H1 (cell line): ENCODE results near the gene KLHL21. TPM values are rescaled to one million over a fixed set of nuclear protein-coding genes. Genes with fewer than 3 reads are reported as not detected.

Experiments
- CTCF ChIA-PET: fragments of 300-600 bp; sonication (Branson Sonifier 250); formaldehyde crosslinking; loops from one replicate; lab custom pipeline; 2021; ENCODE audit not compliant: partially characterized antibody; lab: Charles Lee
- POLR2A ChIA-PET: fragments of 300-600 bp; sonication (Branson Sonifier 250); formaldehyde crosslinking; loops from one replicate; lab custom pipeline; 2021; ENCODE audit warnings: inconsistent platforms; ENCODE audit not compliant: partially characterized antibody; lab: Charles Lee
- DNase-seq, 2 experiments: peaks; one replicate each; pipeline versions ENCODE4 v3.0.0 to v3.0.0-alpha.2; 2010 to 2022; ENCODE audit warnings: low spot score in 2 of 2, low read depth in 1 of 2, mixed read lengths in 1 of 2
- FAIRE-seq: peaks from 2 replicates; lab custom pipeline; 2011; peaks lifted over from hg19 to GRCh38; lab: Jason Lieb, UNC
- H2AFZ ChIP-seq: 2 replicates; pipeline ENCODE4 v1.8.1; 2012; ENCODE audit warnings: low read length, inconsistent platforms
- H2AK5ac ChIP-seq: 2 replicates; pipeline ENCODE4 v1.6.1; 2013; ENCODE audit warnings: low read depth, low read length
- H2BK120ac ChIP-seq: replicated peaks from 2 replicates; pipeline ENCODE3; 2013; ENCODE audit warnings: low read depth, low read length, inconsistent platforms
- H2BK12ac ChIP-seq: 2 replicates; pipeline ENCODE4 v1.6.1; 2013; ENCODE audit warnings: low read depth, low read length
- H2BK15ac ChIP-seq: 2 replicates; pipeline ENCODE4 v1.6.1; 2013; ENCODE audit warnings: low read length
- H2BK20ac ChIP-seq: 2 replicates; pipeline ENCODE4 v1.6.1; 2013; ENCODE audit warnings: low read length
- H2BK5ac ChIP-seq: 2 replicates; pipeline ENCODE4 v1.6.1; 2013; ENCODE audit warnings: low read depth, low read length
- H3K14ac ChIP-seq: 2 replicates; pipeline ENCODE4 v1.6.1; 2013; ENCODE audit warnings: inconsistent platforms; ENCODE audit not compliant: insufficient read length
- H3K18ac ChIP-seq: 2 replicates; pipeline ENCODE4 v1.6.1; 2013; ENCODE audit warnings: low read length; ENCODE audit errors: extremely low read depth
- H3K23ac ChIP-seq: 2 replicates; pipeline ENCODE4 v1.6.1; 2013; ENCODE audit warnings: inconsistent platforms; ENCODE audit not compliant: insufficient read length
- H3K23me2 ChIP-seq: 2 replicates; pipeline ENCODE4 v1.6.1; 2013; ENCODE audit warnings: low read depth, low read length
- H3K27ac ChIP-seq: 2 replicates; pipeline ENCODE4 v1.6.1; 2011; ENCODE audit warnings: low read depth, low read length, inconsistent platforms
- H3K27me3 ChIP-seq, 4 experiments: replicated peaks in 1 of 4; 1 replicate in 1 of 4; 2 replicates in 3 of 4; pipeline versions ENCODE4 v1.6.1 to v1.8.1; 2011 to 2013; ENCODE audit warnings: low read length in 3 of 4, mild to moderate bottlenecking in 3 of 4, inconsistent platforms in 2 of 4, mixed read lengths in 2 of 4, moderate library complexity in 1 of 4; ENCODE audit not compliant: control insufficient read depth in 3 of 4, insufficient read depth in 3 of 4; ENCODE audit errors: extremely low read depth in 1 of 4
- H3K36me3 ChIP-seq, 4 experiments: 2 replicates each; pipeline versions ENCODE4 v1.6.1 to v1.8.1; 2011 to 2013; ENCODE audit warnings: mild to moderate bottlenecking in 4 of 4, low read length in 3 of 4, moderate library complexity in 2 of 4, control low read depth in 1 of 4, inconsistent platforms in 1 of 4; ENCODE audit not compliant: insufficient read depth in 4 of 4, control insufficient read depth in 2 of 4
- H3K4ac ChIP-seq: replicated peaks from 2 replicates; pipeline ENCODE3; 2013; ENCODE audit warnings: low read length, low read depth, mixed read lengths, inconsistent platforms; ENCODE audit not compliant: insufficient read length
- H3K4me1 ChIP-seq, 4 experiments: replicated peaks in 1 of 4; 1 replicate in 1 of 4; 2 replicates in 3 of 4; pipeline versions ENCODE4 v1.6.1 to v1.8.1; 2011 to 2013; ENCODE audit warnings: low read length in 3 of 4, inconsistent platforms in 2 of 4, mixed read lengths in 1 of 4; ENCODE audit not compliant: insufficient read depth in 4 of 4, control insufficient read depth in 3 of 4
- H3K4me2 ChIP-seq, 2 experiments: 2 replicates each; pipeline versions ENCODE4 v1.6.1 to v1.8.1; 2011 to 2013; ENCODE audit warnings: low read depth in 2 of 2, low read length in 2 of 2, control low read depth in 1 of 2, inconsistent platforms in 1 of 2, mild to moderate bottlenecking in 1 of 2; ENCODE audit not compliant: insufficient read depth in 1 of 2
- H3K4me3 ChIP-seq, 4 experiments: fragments of 200-600, 300-600 bp in 1 of 4; sonication (generic), shearing (Covaris generic), sonication (Bioruptor Twin) in 1 of 4; 2 replicates each; pipeline versions ENCODE4 v1.5.1 to v1.8.1; 2011 to 2016; ENCODE audit warnings: low read length in 4 of 4, low read depth in 3 of 4, control low read depth in 2 of 4, inconsistent platforms in 2 of 4, mild to moderate bottlenecking in 2 of 4, mixed read lengths in 1 of 4, moderate library complexity in 1 of 4; ENCODE audit not compliant: insufficient read depth in 2 of 4; ENCODE audit errors: extremely low read depth in 1 of 4
- H3K56ac ChIP-seq: replicated peaks from 2 replicates; pipeline ENCODE3; 2013; ENCODE audit warnings: low read depth, mild to moderate bottlenecking, mixed read lengths, low read length, inconsistent platforms; ENCODE audit not compliant: insufficient read length
- H3K79me1 ChIP-seq: 2 replicates; pipeline ENCODE4 v1.6.1; 2013; ENCODE audit warnings: low read depth, low read length, control low read depth
- H3K79me2 ChIP-seq, 2 experiments: 2 replicates each; pipeline versions ENCODE4 v1.6.1 to v1.8.1; 2012 to 2013; ENCODE audit warnings: low read length in 2 of 2, mild to moderate bottlenecking in 2 of 2, inconsistent platforms in 1 of 2; ENCODE audit not compliant: insufficient read depth in 2 of 2, control insufficient read depth in 1 of 2
- H3K9ac ChIP-seq, 4 experiments: replicated peaks in 1 of 4; 1 replicate in 1 of 4; 2 replicates in 3 of 4; pipeline versions ENCODE4 v1.6.1 to v1.8.1; 2011 to 2013; ENCODE audit warnings: low read depth in 3 of 4, low read length in 3 of 4, control low read depth in 2 of 4, mild to moderate bottlenecking in 2 of 4, moderate library complexity in 2 of 4, inconsistent platforms in 1 of 4; ENCODE audit errors: extremely low read depth in 1 of 4
- H3K9me3 ChIP-seq, 2 experiments: 2 replicates each; pipeline versions ENCODE4 v1.6.1 to v1.8.1; 2012 to 2013; ENCODE audit warnings: mild to moderate bottlenecking in 2 of 2, moderate library complexity in 2 of 2, control low read depth in 1 of 2, inconsistent platforms in 1 of 2, low read depth in 1 of 2, low read length in 1 of 2, mixed read lengths in 1 of 2; ENCODE audit not compliant: insufficient read depth in 2 of 2
- H4K20me1 ChIP-seq, 2 experiments: replicated peaks in 1 of 2; 2 replicates each; pipeline versions ENCODE3 to v1.8.1; 2011 to 2013; ENCODE audit warnings: inconsistent platforms in 2 of 2, low read length in 2 of 2, mild to moderate bottlenecking in 1 of 2; ENCODE audit not compliant: insufficient read depth in 2 of 2, control insufficient read depth in 1 of 2
- H4K5ac ChIP-seq: 2 replicates; pipeline ENCODE4 v1.6.1; 2013; ENCODE audit warnings: low read length, low read depth, mixed read lengths, inconsistent platforms; ENCODE audit not compliant: insufficient read length
- H4K8ac ChIP-seq: 2 replicates; pipeline ENCODE4 v1.8.0; 2013; ENCODE audit warnings: mild to moderate bottlenecking, moderate library complexity, low read length, inconsistent platforms; ENCODE audit not compliant: insufficient read depth; ENCODE audit errors: extremely low read depth
- H4K91ac ChIP-seq: replicated peaks from 2 replicates; pipeline ENCODE3; 2013; ENCODE audit warnings: low read length, mixed read lengths, inconsistent platforms; ENCODE audit not compliant: insufficient read length
- BRCA1 ChIP-seq: IDR thresholded peaks from 2 replicates; pipeline ENCODE4 v1.6.1; 2012; ENCODE audit warnings: low read depth, low read length, improper control_type of control experiment
- CEBPB ChIP-seq: IDR thresholded peaks from 2 replicates; pipeline ENCODE4 v1.6.1; 2012; ENCODE audit warnings: low read depth, low read length
- EZH2 ChIP-seq: fragments of 200-600 bp; sonication (generic); IDR thresholded peaks from 2 replicates; pipeline ENCODE4 v1.7.1; 2012; ENCODE audit warnings: low read depth, mild to moderate bottlenecking, moderate library complexity, low read length, inconsistent platforms; ENCODE audit not compliant: severe bottlenecking
- GABPA ChIP-seq: IDR thresholded peaks from 2 replicates; pipeline ENCODE4 v1.6.1; 2011; ENCODE audit warnings: mild to moderate bottlenecking, low read length, moderate library complexity, borderline replicate concordance; ENCODE audit not compliant: insufficient read depth
- JUN ChIP-seq: IDR thresholded peaks from 2 replicates; pipeline ENCODE4 v1.6.1; 2011; ENCODE audit warnings: low read depth, mild to moderate bottlenecking, improper control_type of control experiment, low read length
- RFX5 ChIP-seq: IDR thresholded peaks from 2 replicates; pipeline ENCODE4 v1.6.1; 2011; ENCODE audit warnings: low read depth, low read length, improper control_type of control experiment, borderline replicate concordance
- SP2 ChIP-seq: IDR thresholded peaks from 2 replicates; pipeline ENCODE4 v1.6.1; 2012; ENCODE audit warnings: mild to moderate bottlenecking, low read length, inconsistent platforms
- WGBS, 2 experiments: shearing (Covaris generic) in 1 of 2; methylation state at CpG; one replicate each; pipeline versions ENCODE4 v1.1.6 to v1.1.7; 2013 to 2015; ENCODE audit warnings: low lambda C conversion rate in 2 of 2, mixed read lengths in 2 of 2, inconsistent platforms in 1 of 2, low coverage in 1 of 2, missing lambda C conversion rate in 1 of 2; ENCODE audit not compliant: insufficient replicate concordance in 2 of 2, insufficient coverage in 1 of 2, insufficient read length in 1 of 2; ENCODE audit errors: extremely low coverage in 1 of 2, missing lambda C conversion rate in 1 of 2; 5-methylcytosine and 5-hydroxymethylcytosine counted together
- polyA plus RNA-seq, 7 experiments: library from polyadenylated mRNA; depleted of rRNA in 3 of 7; stranded (reverse) in 5 of 7; unstranded in 2 of 7; fragments of >200 nt in 5 of 7; fragments of 200-250 nt in 2 of 7; gene quantifications; 1 replicate in 5 of 7; 2 replicates in 1 of 7; 4 replicates in 1 of 7; pipeline versions ENCODE4 v1.2.1 to v1.2.3, GENCODE V29; 2011 to 2013; ENCODE audit warnings: missing spikeins in 2 of 7, mixed read lengths in 2 of 7
- total RNA-seq: library from RNA; stranded (reverse); fragmentation: NEBNext Ultra II Directional; extraction: Animal tissue kit (Norgen Biotek cat#: 25700); gene quantifications from 2 replicates; pipeline ENCODE4 v1.2.1, GENCODE V29; 2021

KLHL21 gene
- total and polyA plus RNA-seq, 2 of the 8 experiments (the other 6 are each of a cell fraction or from before 2014, with no cell fraction given) = 11.9 to 22.3 TPM

- H3K36me3 ChIP-seq = peaks cover 2 to 52% (median 21%) of the 10 kb centered on the region in 4 experiments; a peak in 6 of 8 replicates
- ChIA-PET CTCF (interaction anchor here (0.8 to 1.4 kb wide), 5 partner anchors 9 to 68 kb away, joined by 3 read pairs; partner anchors contain the start of gene TAS1R1), POLR2A (interaction anchor here (0.6 to 17.4 kb wide), 4 partner anchors 9 to 24 kb away, joined by 4 to 196 read pairs (median 6); partner anchors contain the start of gene KLHL21)
These were observed 11.4 kb downstream of the KLHL21 start for GRCh38 chr1:6591222-6591621.

More at GRCh38 chr1:6591222-6591621, 11.4 kb downstream of the KLHL21 start:
- 0 out of 4 replicates have a peak, but pooled peaks cover 0 to under 1% of the 10 kb centered on the region in 2 experiments for H3K79me2 ChIP-seq
- no peak overlapping the region for H2AFZ ChIP-seq
- peaks cover 2 to 37% of the 10 kb centered on the region in 2 experiments for H4K20me1 ChIP-seq
- H2BK20ac ChIP-seq = no peak overlapping the region
- no peaks in the 10 kb centered on the region for H3K4me1 ChIP-seq
- H2BK12ac ChIP-seq = no peak overlapping the region
- H3K4me3 ChIP-seq = no peak overlapping the region
- 92% methylated on average over 13 of the region's 13 CpGs; no CpG with 5 or more reads in 1 of the 2 experiments for WGBS, 2 experiments
- H3K27ac ChIP-seq = no peak overlapping the region
- FAIRE-seq = no peak
- no peak for DNase-seq
- H3K18ac ChIP-seq = no peak overlapping the region
- H2BK5ac ChIP-seq = no peak overlapping the region
- no peak overlapping the region for H2AK5ac ChIP-seq
- no peak overlapping the region for H3K4ac ChIP-seq
- H3K79me1 ChIP-seq = no peaks in the 10 kb centered on the region; the same call in 1 of the 2 replicates
- TF ChIP-seq SP2 (no peak), EZH2 (no peak), BRCA1 (no peak), JUN (no peak), RFX5 (no peak), GABPA (no peak), CEBPB (no peak)
- H3K9me3 ChIP-seq = no peaks in the 10 kb centered on the region
- H3K56ac ChIP-seq = no peak overlapping the region
- H2BK120ac ChIP-seq = no peak overlapping the region
- no peak overlapping the region for H2BK15ac ChIP-seq
- no peak overlapping the region for H4K91ac ChIP-seq
- H4K8ac ChIP-seq = no peak overlapping the region
- no peak overlapping the region for H3K14ac ChIP-seq
- no peaks in the 10 kb centered on the region for H3K27me3 ChIP-seq
- H3K9ac ChIP-seq = no peak overlapping the region
- H3K4me2 ChIP-seq = no peak overlapping the region
- H3K23me2 ChIP-seq = no peaks in the 10 kb centered on the region
- H3K23ac ChIP-seq = no peak overlapping the region
- no peak overlapping the region for H4K5ac ChIP-seq
